WTC11 (cell line): ENCODE results near the gene NT5C.

ENCODE experiments used
- AFF4 ChIP-seq: sonication (generic); formaldehyde crosslinking; IDR thresholded peaks from 2 replicates; pipeline ENCODE4 v1.8.1; 2023; ENCODE audit warnings: mild to moderate bottlenecking, missing genetic modification reagents, borderline replicate concordance
- CTCF ChIP-seq: fragments of 200-600 bp; IDR thresholded peaks from 2 replicates; pipeline ENCODE4 v1.8.0; 2022; ENCODE audit warnings: antibody characterized with exemption
- E2F4 ChIP-seq: sonication (generic); formaldehyde crosslinking; IDR thresholded peaks from 2 replicates; pipeline ENCODE4 v1.8.1; 2022; ENCODE audit warnings: low read depth, mild to moderate bottlenecking, moderate library complexity, missing genetic modification reagents, borderline replicate concordance
- FOXP1 ChIP-seq: sonication (generic); formaldehyde crosslinking; IDR thresholded peaks from 2 replicates; pipeline ENCODE4 v1.8.0; 2022; ENCODE audit warnings: missing genetic modification reagents, mild to moderate bottlenecking, moderate library complexity, borderline replicate concordance
- HMGXB4 ChIP-seq: sonication (generic); formaldehyde crosslinking; IDR thresholded peaks from 2 replicates; pipeline ENCODE4 v1.8.1; 2023; ENCODE audit warnings: mild to moderate bottlenecking, moderate library complexity, missing genetic modification reagents
- JUN ChIP-seq: sonication (generic); formaldehyde crosslinking; IDR thresholded peaks from 2 replicates; pipeline ENCODE4 v1.8.0; 2023; ENCODE audit warnings: mild to moderate bottlenecking, missing genetic modification reagents
- NR1H2 ChIP-seq: sonication (generic); formaldehyde crosslinking; IDR thresholded peaks from 2 replicates; pipeline ENCODE4 v1.9.0; 2021; ENCODE audit warnings: mild to moderate bottlenecking, moderate library complexity, missing genetic modification reagents
- NR2C2 ChIP-seq: sonication (generic); formaldehyde crosslinking; IDR thresholded peaks from 2 replicates; pipeline ENCODE4 v1.8.0; 2022; ENCODE audit warnings: mild to moderate bottlenecking, missing genetic modification reagents
- TP53 ChIP-seq: sonication (generic); formaldehyde crosslinking; IDR thresholded peaks from 2 replicates; pipeline ENCODE4 v1.8.1; 2023; ENCODE audit warnings: mild to moderate bottlenecking, missing genetic modification reagents
- USF2 ChIP-seq: sonication (generic); formaldehyde crosslinking; IDR thresholded peaks from 2 replicates; pipeline ENCODE4 v1.8.1; 2023; ENCODE audit warnings: mild to moderate bottlenecking, missing genetic modification reagents, moderate library complexity
- ZNF512 ChIP-seq: sonication (generic); formaldehyde crosslinking; IDR thresholded peaks from 2 replicates; pipeline ENCODE4 v1.8.1; 2022; ENCODE audit warnings: missing genetic modification reagents, borderline replicate concordance

GRCh38 chr17:75128694-75129505, 2.6 kb downstream of the NT5C start:
- TF ChIP-seq CTCF (no peak), TP53 (CRISPR knock-in tag) (no peak), JUN (CRISPR knock-in tag) (no peak), E2F4 (no peak), FOXP1 (no peak), USF2 (CRISPR knock-in tag) (no peak), NR1H2 (CRISPR knock-in tag) (no peak), NR2C2 (CRISPR knock-in tag) (no peak), ZNF512 (no peak), AFF4 (CRISPR knock-in tag) (no peak), HMGXB4 (CRISPR knock-in tag) (no peak)
